GM21717 (cell line): ENCODE data around the gene PLK5.
"Not testable (repeated sequence)": the region's sequence is repeated elsewhere in the genome, so short reads cannot be mapped to it uniquely, and the experiment has no call there.

ENCODE experiments used
- ATAC-seq: cut with Tn5 transposase; IDR thresholded peaks from one replicate; pipeline ENCODE4 v1.9.1; 2021; ENCODE audit warnings: mild to moderate bottlenecking, moderate library complexity; ENCODE audit not compliant: unreplicated experiment

The PLK5 gene

GRCh38 chr19:1507763-1508506 is 15.9 kb upstream of the PLK5 start:
- ATAC-seq = no peak

DNA sequence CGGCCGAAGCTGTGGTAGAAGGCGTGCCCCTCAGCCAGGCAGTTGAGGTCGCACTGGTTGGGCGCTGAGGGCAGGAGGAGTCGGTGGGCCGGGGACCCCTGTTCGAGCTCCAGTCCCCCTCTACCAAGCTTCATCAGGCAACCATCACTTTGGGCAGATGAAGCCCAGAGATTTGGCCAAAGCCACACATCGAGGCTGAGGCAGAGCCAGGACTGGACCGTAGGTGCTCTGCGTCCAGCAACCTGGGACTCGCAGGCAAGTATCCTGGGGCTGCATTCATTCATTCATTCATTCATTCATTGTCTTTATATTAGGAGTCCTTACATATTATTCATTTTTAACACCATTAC is 15.4 kb upstream of the PLK5 start:
- ATAC-seq = no peak

DNA sequence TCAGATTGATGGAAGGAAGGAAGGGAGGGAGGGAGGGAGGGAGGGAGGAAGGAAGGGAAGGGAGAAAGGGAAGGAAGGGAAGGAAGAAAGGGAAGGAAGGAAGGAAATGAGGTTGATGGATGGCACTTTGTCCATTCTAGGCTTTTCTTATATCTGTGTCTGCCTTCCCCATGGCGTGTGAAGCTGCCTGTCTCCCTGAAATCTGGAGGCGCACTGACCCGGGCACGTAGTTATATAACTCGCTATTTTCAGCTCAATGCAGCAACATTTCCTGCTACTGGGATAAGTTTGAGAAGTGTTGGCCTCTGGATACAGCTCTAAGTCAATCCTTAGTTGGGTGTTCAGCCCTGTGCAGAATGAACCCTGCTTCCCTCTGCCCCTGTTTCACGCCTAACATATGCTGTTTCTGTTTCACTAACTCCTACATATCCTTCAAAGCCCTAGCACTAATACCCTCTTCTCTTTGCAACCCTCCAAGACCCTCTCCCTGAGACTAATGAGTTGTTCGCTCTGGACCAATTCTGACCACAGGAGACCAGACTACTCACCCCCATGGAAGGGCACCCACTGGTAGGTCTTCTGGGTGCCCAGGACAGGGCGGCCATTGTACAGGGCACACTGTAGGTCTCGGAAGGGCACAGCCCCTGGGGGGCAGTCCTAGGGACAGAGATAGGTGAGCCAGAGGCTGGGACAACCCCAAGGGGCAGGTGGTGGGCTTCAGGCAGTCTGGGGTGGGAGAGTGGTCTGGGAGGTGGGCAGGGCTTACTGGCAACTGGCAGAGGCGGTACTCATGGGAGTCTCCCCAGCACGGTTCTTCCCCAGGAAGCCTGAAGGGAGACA is 14.1 kb upstream of the PLK5 start:
- no peak for ATAC-seq

- no peak for ATAC-seq
These were observed 13.5 kb upstream of the PLK5 start for GRCh38 chr19:1510442-1510806.

DNA sequence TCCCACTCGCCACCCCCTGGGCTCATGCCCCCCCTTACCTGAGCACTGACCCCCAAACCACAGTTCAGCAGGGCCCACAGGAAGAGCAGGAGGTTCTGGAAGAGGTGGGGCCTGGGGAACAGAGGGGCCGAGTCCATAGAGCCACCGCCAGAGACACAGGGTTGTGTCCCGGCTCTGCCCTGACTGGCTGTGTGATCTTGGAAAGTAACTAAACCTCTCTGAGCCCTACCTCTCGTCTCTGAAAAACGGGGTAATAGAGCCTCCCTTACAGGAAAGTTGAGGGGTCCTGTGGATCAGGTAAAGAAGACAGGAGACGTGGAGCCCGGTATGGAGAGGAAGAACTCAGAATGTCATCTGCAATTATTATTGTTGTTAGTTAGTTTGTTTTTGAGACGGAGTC is 13.1 kb upstream of the PLK5 start:
- ATAC-seq = no peak

- ATAC-seq = no peak
These were observed 12.3 kb upstream of the PLK5 start for GRCh38 chr19:1511318-1512317.

- ATAC-seq = no peak
These were observed 11.0 kb upstream of the PLK5 start, which contains the start of gene ADAMTSL5 for GRCh38 chr19:1512671-1513498. TSS of gene ADAMTSL5 (minus strand) at chr19:1513019. CDS start at chr19:1510943, 2,076 bp downstream.

DNA sequence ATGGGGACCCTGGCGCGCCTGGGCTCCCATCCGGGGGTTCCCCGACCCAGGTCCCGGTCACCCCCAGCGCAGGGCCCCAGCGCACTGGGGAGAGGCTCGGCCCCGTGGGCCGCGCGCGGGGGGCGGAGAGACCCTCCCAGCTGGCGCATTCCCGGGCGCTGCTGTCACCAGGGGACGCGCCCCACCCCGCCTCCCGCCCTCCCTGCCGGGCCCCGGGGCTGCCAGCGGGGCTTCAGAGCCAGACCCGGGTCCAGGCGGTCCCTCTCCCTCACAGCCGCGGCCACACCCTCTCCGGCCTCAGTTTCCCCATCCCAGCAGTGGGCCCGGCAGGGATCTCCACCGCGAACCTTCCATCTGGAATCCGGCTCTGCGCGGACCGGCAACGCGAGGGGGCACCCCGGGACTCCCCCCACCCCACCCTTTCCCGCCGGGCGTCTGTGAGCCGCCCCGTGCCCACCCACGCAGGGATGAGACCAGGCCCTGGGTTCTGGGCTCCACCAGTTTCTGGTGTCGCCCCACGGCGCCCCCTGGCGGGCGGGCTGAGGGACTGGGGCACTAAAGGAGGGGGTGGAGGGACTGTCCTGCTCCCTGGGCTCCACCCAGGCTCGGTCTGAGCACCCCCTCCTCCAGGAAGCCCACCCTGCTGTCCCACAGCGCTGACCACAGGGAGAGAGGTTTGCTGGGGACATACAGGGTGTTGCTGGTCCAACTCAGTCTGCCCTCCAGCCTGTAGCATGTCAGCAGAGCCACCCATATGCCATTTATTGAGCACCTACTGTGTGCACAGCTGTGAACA is 10.2 kb upstream of the PLK5 start:
- ATAC-seq = no peak

DNA sequence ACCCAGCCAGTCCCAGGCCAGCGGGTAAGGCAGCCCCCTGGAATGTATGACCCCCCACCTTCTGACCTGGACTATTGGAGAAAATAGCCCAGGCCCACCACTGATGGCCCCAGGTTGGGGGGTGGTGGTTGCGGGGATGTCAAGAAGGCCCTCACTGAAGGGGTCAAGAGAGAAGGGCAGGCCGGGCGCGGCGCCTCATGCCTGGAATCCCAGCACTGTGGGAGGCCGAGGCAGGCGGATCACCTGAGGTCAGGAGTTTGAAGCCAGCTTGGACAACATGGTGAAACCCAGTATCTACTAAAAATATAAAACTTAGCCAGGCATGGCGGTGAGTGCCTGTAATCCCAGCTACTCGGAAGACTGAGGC is 9.6 kb upstream of the PLK5 start:
- ATAC-seq = no peak

- ATAC-seq = no peak
These were observed 8.7 kb upstream of the PLK5 start for GRCh38 chr19:1514986-1515721.

DNA sequence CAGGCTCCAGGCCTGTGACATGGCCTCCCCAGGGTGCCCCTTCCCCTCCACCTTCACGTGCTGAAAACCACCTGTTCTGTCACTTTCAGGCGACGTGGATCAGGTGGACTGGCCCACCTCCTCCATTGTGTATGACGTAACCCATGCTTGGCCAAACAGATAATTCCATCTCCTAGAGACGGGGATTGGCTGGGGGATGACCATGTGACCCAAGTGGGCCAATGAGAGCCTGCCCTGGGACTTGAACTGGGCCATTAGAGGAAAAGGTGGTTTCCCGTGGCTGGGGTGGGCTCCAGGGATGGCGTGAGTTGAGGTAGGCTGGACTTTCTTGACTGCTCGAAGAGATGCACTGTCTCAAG is 7.5 kb upstream of the PLK5 start:
- no peak for ATAC-seq

- ATAC-seq = no peak
These were observed 5.4 kb upstream of the PLK5 start for GRCh38 chr19:1518471-1518870.

DNA sequence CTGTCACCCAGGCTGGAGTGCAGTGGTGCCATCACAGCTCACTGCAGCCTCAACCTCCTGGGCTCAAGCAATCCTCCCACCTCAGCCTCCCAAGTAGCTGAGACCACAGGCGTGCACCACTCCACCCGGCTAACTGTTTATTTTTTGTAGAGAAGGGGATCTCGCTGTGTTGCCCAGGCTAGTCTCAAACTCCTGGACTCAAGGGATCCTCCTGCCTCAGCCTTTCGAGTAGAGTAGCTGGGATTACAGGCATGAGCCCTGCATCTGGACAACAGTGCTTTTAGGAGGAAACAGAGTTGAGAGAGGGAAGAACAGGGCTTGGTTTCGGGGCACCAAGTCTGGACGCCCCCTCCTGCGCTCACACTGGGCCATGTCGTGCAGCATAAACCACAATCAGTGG is 4.1 kb upstream of the PLK5 start:
- not testable (repeated sequence) for ATAC-seq

DNA sequence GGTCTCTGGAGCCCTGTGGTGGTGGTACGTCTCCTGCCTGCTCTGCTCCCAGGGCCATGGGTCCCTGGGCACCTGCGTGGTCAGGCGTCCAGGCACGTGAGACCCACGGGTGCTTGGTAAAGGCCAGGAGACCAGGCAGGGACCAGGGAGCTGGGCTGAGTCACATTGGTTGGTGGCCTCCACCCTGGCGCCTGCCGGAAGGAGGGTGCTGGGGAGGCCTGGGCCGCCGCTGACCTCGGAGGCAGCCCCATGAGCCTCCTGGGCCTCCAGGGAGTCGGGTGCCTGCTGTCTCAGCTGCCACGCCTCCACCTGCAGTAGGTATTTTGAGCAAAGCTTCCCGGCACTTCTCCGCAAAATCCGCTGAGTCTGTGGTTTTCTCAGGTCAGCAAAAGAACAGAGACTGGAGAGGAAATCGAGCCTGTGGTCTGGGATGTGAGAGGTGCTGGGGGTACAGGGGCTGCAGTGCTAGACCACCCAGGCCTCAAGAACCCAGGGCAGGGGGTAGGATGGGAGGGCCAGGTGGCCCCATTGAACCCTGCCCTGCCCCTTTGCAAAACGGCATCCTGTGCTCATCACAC is 3.6 kb upstream of the PLK5 start:
- no peak for ATAC-seq

GRCh38 chr19:1521636-1522035 is 2.2 kb upstream of the PLK5 start:
- ATAC-seq = no peak

DNA sequence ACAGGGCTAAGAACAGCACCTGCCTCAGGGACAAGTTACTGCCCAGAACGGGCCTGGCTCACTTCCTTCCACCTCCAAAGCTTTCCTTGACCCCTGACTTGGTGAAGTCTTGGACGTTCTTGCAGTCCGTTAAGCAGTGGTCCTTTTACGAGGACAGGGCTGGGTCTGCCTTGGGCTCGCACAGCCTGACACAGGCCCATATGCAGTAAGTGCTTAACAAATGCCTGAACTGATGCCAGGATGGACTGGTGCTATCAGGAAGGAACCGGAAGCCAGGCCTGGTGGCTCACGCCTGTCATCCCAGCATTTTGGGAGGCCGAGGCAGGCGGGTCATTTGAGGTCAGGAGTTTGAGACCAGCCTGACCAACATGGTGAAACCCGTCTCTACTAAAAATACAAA is 1.8 kb upstream of the PLK5 start:
- no peak for ATAC-seq

GRCh38 chr19:1522838-1523237 is 1.0 kb upstream of the PLK5 start:
- ATAC-seq = no peak

DNA sequence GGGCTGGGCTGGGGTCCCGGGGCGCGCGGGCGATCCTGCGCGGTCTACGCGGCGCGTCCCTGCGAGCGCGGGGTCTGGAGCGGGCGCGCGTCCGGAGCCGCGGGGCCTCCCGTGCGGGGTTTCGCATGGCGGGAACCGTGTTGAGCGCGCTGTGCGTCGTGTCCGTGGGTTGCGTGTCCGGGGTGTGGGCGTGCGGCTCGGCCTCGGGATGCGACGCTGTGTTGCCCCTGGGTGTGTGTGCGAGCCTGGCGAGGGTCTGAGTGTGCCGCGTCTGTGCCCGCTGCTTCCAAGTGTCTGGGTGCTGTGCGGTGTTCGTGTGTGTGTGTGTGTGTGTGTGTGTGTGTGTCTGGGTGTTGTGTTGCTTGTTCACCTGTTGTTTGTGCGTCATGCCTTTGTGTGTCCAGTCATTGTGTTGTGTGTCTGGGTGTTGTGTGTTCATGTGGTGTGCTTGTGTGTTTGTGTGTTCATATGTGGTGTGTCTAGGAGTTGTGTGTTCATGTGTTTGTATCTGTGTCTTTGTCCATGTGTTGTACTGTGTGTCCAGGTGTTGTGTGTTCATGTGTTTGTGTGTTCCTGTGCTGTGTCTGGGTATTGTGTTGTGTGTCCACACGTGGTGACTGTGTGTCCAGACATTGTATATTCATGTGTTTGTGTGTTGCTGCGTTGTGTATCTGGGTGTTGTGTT is 552 bp downstream of the PLK5 start:
- ATAC-seq = no peak
